Thyroid gland (tissue), 4 donors: ENCODE data around the gene TTC1. TPM values are rescaled to one million over a fixed set of nuclear protein-coding genes. Genes with fewer than 3 reads are reported as not detected.

ENCODE experiments used
- DNase-seq, 2 donors: peaks; one replicate each; pipeline ENCODE4 v3.0.0-alpha.2; 2019
- H3K27ac ChIP-seq, 3 donors: fragments of 200-600 bp; sonication (generic); 1 replicate in 2 of 3; 2 replicates in 1 of 3; pipeline ENCODE4 v1.5.1; 2016 to 2019; ENCODE audit warnings: mild to moderate bottlenecking in 1 of 3, moderate library complexity in 1 of 3
- H3K27me3 ChIP-seq: fragments of 200-600 bp; sonication (generic); one replicate; pipeline ENCODE4 v1.5.1; 2019
- H3K36me3 ChIP-seq, 2 donors: fragments of 200-600 bp; sonication (generic); one replicate each; pipeline ENCODE4 v1.5.1; 2016 to 2019
- H3K4me1 ChIP-seq, 2 donors: fragments of 200-600 bp; sonication (generic); one replicate each; pipeline ENCODE4 v1.5.1; 2017 to 2019
- H3K4me3 ChIP-seq, 3 donors: fragments of 200-600 bp; sonication (generic); replicated peaks in 1 of 3; 1 replicate in 2 of 3; 2 replicates in 1 of 3; pipeline ENCODE4 v1.5.1; 2016; ENCODE audit warnings: mild to moderate bottlenecking in 1 of 3
- H3K9me3 ChIP-seq: fragments of 200-600 bp; sonication (generic); one replicate; pipeline ENCODE4 v1.5.1; 2017
- POLR2A ChIP-seq, 2 donors: fragments of 450-650 bp; IDR thresholded peaks; one replicate each; pipeline ENCODE4 v1.6.1; 2017; ENCODE audit warnings: antibody characterized with exemption in 2 of 2, mild to moderate bottlenecking in 2 of 2, moderate library complexity in 1 of 2
- WGBS, 2 donors: methylation state at CpG; one replicate each; pipeline ENCODE4 v1.1.5; 2017; 5-methylcytosine and 5-hydroxymethylcytosine counted together
- intact Hi-C: fragments of 100-400 bp; cut with DNase I; formaldehyde crosslinking; loops from one replicate; pipeline ENCODE4 v1.15.1; 2023
- total RNA-seq, 4 donors: library from RNA; depleted of rRNA; stranded (reverse); fragments of >200 nt; gene quantifications; one replicate each; pipeline ENCODE4 v1.2.3, GENCODE V29; 2016
- TF ChIP-seq, protein P1 (sequence below), 6 experiments: fragments of 200-600 bp in 3 of 6; fragments of 450-650 bp in 3 of 6; sonication (generic) in 3 of 6; IDR thresholded peaks; one replicate each; pipeline ENCODE4 v1.5.1; 2016 to 2019; ENCODE audit warnings: antibody characterized with exemption in 6 of 6, mild to moderate bottlenecking in 2 of 6, inconsistent platforms in 1 of 6, moderate library complexity in 1 of 6

The TTC1 gene
- total RNA-seq, 4 donors from 2014 or later, result 22.3 to 47.1 (median 36.5) TPM

DNA sequence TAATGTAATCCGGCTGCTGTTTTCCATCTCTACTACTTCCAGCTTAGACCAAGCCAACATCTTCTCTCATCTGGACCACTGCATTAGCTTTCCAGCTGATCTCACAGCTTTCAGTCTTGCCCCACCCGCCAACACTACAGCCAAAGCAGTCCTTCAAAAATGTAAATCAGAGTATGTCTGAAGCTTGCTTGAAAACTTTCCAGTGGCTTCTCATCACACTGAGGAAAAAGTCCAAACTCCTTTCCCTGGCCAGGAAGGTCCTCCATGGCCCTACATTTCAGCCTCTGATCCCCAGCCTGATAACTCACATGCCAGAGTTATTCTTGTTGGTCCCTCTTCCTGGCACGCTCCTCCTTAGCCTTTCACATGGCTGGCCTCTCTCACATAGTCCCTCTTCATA, 38.5 kb downstream of the TTC1 start:
- peaks cover 24 to 28% of the 10 kb centered on the region in 2 donors for H3K36me3 ChIP-seq

DNA sequence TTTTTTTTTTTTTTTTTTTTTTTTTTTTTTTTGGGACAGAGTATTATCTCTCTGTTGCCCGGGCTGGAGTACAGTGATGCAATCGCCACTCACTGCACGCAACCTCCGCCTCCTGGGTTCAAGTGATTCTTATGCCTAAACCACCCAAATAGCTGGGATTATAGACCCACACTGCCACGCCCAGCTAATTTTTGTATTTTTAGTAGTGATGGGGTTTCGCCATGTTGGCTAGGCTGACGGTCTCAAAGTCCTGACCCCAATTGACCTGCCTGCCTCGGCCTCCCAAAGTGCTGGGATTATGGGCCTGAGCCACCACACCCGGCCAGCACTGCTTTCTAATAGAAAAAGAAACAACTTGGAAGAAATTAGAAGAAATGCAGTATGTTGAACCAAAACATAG, 39.2 kb downstream of the TTC1 start:
- Histone ChIP-seq H3K9me3 (no peaks in the 10 kb centered on the region), H3K27ac (no peak overlapping the region), H3K4me3 (no peak overlapping the region), H3K27me3 (no peaks in the 10 kb centered on the region), H3K4me1 (no peaks in the 10 kb centered on the region), H3K36me3 (peaks cover 27 to 28% of the 10 kb centered on the region in 2 donors)
- intact Hi-C loops, result no loop called here
- DNase-seq, result no peak
- 83 to 95% methylated on average over 9 of the region's 9 CpGs for WGBS, 2 donors
- no peak for TF ChIP-seq POLR2A (IDR thresholded peaks at IDR 0.05)
- TF ChIP-seq, protein P1, sequence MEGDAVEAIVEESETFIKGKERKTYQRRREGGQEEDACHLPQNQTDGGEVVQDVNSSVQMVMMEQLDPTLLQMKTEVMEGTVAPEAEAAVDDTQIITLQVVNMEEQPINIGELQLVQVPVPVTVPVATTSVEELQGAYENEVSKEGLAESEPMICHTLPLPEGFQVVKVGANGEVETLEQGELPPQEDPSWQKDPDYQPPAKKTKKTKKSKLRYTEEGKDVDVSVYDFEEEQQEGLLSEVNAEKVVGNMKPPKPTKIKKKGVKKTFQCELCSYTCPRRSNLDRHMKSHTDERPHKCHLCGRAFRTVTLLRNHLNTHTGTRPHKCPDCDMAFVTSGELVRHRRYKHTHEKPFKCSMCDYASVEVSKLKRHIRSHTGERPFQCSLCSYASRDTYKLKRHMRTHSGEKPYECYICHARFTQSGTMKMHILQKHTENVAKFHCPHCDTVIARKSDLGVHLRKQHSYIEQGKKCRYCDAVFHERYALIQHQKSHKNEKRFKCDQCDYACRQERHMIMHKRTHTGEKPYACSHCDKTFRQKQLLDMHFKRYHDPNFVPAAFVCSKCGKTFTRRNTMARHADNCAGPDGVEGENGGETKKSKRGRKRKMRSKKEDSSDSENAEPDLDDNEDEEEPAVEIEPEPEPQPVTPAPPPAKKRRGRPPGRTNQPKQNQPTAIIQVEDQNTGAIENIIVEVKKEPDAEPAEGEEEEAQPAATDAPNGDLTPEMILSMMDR (IDR thresholded peaks at IDR 0.05), result no peak

More for the DNA sequence above, 38.5 kb downstream of the TTC1 start:
- intact Hi-C loops, result no loop called here
- no peaks in the 10 kb centered on the region for H3K27me3 ChIP-seq
- H3K4me1 ChIP-seq, result no peaks in the 10 kb centered on the region
- no peak overlapping the region for H3K27ac ChIP-seq
- H3K4me3 ChIP-seq, result no peak overlapping the region
- 92 to 94% methylated on average over 3 of the region's 3 CpGs for WGBS, 2 donors
- TF ChIP-seq POLR2A (IDR thresholded peaks at IDR 0.05), result no peak
- TF ChIP-seq, protein P1 (IDR thresholded peaks at IDR 0.05), result no peak
- H3K9me3 ChIP-seq, result no peaks in the 10 kb centered on the region
- no peak for DNase-seq

DNA sequence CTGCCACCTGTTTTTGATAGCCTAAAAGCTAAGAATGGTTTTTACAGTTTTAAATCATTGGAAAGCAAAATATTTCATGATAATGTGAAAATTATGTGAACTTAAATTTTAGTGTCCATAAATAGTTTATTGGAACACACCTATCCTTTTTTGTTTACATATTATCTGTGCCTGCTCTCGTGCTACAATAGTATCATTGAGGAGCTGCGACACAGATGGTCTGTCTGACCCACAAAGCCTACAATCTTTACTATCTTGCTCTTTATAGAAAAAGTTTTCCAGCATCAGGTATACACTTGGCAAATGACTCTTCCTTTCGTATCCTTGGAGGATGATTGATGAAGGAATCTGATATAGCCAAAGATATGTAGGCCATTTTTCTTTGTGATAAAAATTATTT, 40.2 kb downstream of the TTC1 start:
- Histone ChIP-seq H3K36me3 (peaks cover 22% of the 10 kb centered on the region in 2 donors), H3K4me1 (no peaks in the 10 kb centered on the region), H3K27ac (no peak overlapping the region), H3K9me3 (no peaks in the 10 kb centered on the region), H3K4me3 (no peak overlapping the region), H3K27me3 (no peaks in the 10 kb centered on the region)
- no peak for DNase-seq
- intact Hi-C loops, result no loop called here
- WGBS, 2 donors, result 82 to 96% methylated on average over 3 of the region's 3 CpGs
- TF ChIP-seq POLR2A (IDR thresholded peaks at IDR 0.05), result no peak

DNA sequence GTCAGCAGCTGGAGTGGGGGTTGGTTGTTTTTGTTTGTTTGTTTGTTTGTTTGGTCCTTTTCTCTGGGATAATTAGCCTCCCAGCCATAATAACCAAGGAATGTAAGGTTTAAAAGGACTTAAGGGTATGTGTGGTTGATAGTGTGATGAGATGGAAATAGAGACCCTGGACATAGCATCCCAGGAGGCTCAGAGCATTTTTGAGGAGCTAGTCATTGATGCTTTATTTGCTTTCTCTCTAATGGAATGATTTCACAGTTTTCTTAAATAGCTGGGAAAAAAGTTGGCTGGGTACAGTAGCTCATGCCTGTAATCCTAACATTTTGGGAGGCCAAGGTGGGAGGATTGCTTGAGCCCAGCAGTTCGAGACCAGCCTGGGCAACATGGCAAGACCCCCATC, 45.1 kb downstream of the TTC1 start:
- intact Hi-C loops, result no loop called here
- H3K27me3 ChIP-seq, result no peaks in the 10 kb centered on the region
- WGBS, 2 donors, result 83 to 100% methylated on average over 1 of the region's 1 CpG
- no peaks in the 10 kb centered on the region for H3K4me1 ChIP-seq
- DNase-seq, result no peak
- peaks cover 26 to 28% of the 10 kb centered on the region in 2 donors for H3K36me3 ChIP-seq
- H3K9me3 ChIP-seq, result no peaks in the 10 kb centered on the region
- no peak for TF ChIP-seq POLR2A (IDR thresholded peaks at IDR 0.05)
- TF ChIP-seq, protein P1 (IDR thresholded peaks at IDR 0.05), result no peak
- no peak overlapping the region for H3K27ac ChIP-seq
- no peak overlapping the region for H3K4me3 ChIP-seq

DNA sequence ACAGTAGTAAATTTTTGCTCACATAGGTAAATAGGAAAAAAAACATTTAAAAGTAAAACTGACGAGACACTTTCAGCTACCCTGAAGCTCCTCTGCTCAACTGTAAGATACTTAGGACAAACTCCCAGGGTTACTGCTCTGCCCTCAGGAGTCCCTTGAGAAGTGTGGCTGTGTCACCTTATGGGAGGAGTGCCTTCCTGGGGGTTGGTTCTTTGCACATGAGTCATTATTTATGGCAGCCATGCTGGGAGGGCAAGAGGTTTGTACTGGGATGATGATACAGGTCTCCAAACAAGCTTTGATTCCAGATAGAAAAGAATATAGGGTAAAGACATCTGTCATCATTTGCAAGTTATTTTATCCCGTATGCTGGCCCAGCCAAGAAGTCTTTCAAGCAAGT, 45.9 kb downstream of the TTC1 start:
- Histone ChIP-seq H3K27me3 (no peaks in the 10 kb centered on the region), H3K4me1 (no peaks in the 10 kb centered on the region), H3K27ac (no peak overlapping the region), H3K9me3 (no peaks in the 10 kb centered on the region), H3K4me3 (no peak overlapping the region), H3K36me3 (peaks cover 20 to 24% of the 10 kb centered on the region in 2 donors)
- 94 to 97% methylated on average over 2 of the region's 2 CpGs for WGBS, 2 donors
- no peak for DNase-seq
- intact Hi-C loops, result no loop called here
- no peak for TF ChIP-seq POLR2A (IDR thresholded peaks at IDR 0.05)
- TF ChIP-seq, protein P1 (IDR thresholded peaks at IDR 0.05), result no peak

DNA sequence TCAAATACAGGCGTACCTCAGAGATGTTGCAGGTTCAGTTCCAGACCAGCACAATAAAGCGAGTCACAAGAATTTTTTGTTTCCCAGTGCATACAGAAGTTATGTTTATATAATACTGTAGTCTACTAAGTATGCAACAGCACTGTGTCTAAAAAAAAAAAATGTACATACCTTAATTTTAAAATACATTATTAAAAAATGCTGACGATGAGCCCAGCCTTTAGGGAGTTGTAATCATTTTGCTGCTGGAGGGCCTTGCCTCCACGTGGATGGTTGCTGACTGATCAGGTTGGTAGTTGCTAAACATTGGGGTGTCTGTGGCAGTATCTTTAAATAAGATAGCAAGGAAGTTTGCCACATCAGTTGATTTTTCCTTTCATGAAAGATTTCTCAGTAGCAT, 48.3 kb downstream of the TTC1 start:
- no peaks in the 10 kb centered on the region for H3K27me3 ChIP-seq
- no peak for DNase-seq
- H3K9me3 ChIP-seq, result no peaks in the 10 kb centered on the region
- no peak for TF ChIP-seq POLR2A (IDR thresholded peaks at IDR 0.05)
- TF ChIP-seq, protein P1 (IDR thresholded peaks at IDR 0.05), result no peak
- peaks cover 12 to 19% of the 10 kb centered on the region in 2 donors for H3K36me3 ChIP-seq
- no peak overlapping the region for H3K27ac ChIP-seq
- intact Hi-C loops, result no loop called here
- 94 to 95% methylated on average over 4 of the region's 4 CpGs for WGBS, 2 donors
- H3K4me1 ChIP-seq, result no peaks in the 10 kb centered on the region
- H3K4me3 ChIP-seq, result no peak overlapping the region
